IPS-20b (cell line): ENCODE data around the gene HOXD10.

Experiments
- H3K27ac ChIP-seq: one replicate; pipeline ENCODE4 v1.5.1; 2013; ENCODE audit warnings: low read length
- H3K27me3 ChIP-seq: 2 replicates; pipeline ENCODE4 v1.6.1; 2013; ENCODE audit warnings: mild to moderate bottlenecking, low read length, inconsistent platforms; ENCODE audit not compliant: insufficient read depth
- H3K36me3 ChIP-seq: 2 replicates; pipeline ENCODE4 v1.6.1; 2013; ENCODE audit warnings: low read depth, mild to moderate bottlenecking, inconsistent platforms, low read length, moderate library complexity; ENCODE audit not compliant: insufficient read depth
- H3K4me1 ChIP-seq: 2 replicates; pipeline ENCODE4 v1.6.1; 2013; ENCODE audit warnings: mild to moderate bottlenecking, control low read depth, inconsistent platforms, low read length, moderate library complexity; ENCODE audit not compliant: insufficient read depth
- H3K4me3 ChIP-seq: 2 replicates; pipeline ENCODE4 v1.5.1; 2013; ENCODE audit warnings: mild to moderate bottlenecking, low read length, inconsistent platforms
- H3K9ac ChIP-seq: 2 replicates; pipeline ENCODE4 v1.6.1; 2013; ENCODE audit warnings: low read depth, mild to moderate bottlenecking, inconsistent platforms, low read length, moderate library complexity
- H3K9me3 ChIP-seq: 2 replicates; pipeline ENCODE4 v1.6.1; 2013; ENCODE audit warnings: mild to moderate bottlenecking, low read depth, low read length, inconsistent platforms; ENCODE audit not compliant: insufficient read depth

Gene HOXD10

GRCh38 chr2:176156807-176157498 is 40.4 kb downstream of the HOXD10 start, which contains the start of gene HOXD3:
Gene HOXD3, plus strand, starts transcription at chr2:176157307. Its CDS starts 11,808 bp downstream, at chr2:176169115.
- H3K9ac ChIP-seq, result no peak within 1 kb of the TSS
- no peaks in the 10 kb centered on the region for H3K36me3 ChIP-seq
- H3K4me1 ChIP-seq, result no peaks in the 10 kb centered on the region
- H3K27me3 ChIP-seq, result peaks cover 100% of the 10 kb centered on the region
- peaks cover 5% of the 10 kb centered on the region; the same call in 1 of the 2 replicates for H3K9me3 ChIP-seq
- H3K27ac ChIP-seq, result no peak within 1 kb of the TSS
- no peak within 1 kb of the TSS for H3K4me3 ChIP-seq

DNA sequence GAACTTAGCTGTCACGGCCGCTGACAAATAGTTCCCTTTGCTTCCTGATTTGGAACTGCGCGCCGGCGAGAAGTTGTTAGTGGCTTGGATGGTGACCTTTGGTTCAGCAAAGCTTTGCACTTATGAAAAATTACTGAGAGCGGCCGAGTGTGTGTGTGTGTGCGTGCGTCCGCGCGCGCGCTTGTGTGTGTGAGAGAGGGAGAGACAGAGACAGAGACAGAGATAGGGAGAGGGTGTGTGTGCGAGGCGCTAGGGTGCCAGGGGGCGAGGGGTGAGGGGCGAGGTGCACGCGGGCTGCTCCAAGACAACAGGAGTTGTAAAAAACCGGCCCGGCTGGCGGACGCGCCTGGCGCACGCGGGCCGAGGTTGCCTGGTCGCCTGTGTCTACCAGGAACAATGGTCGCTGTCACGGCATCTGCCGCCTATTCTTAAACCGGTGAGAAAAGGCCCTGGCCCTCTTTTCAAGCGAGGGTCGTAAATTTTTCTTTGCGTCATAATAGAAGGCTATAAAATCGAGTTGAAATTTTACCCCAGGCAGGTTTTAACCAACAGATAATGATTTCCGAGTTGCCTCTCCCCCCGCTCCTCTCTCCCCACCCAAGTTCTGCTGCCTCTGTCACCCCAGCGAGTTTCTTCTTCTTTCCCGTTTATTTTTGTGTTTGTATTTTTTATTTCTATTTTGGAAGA is 41.1 kb downstream of the HOXD10 start:
- Histone ChIP-seq H3K9ac (no peak overlapping the region), H3K27me3 (peaks cover 100% of the 10 kb centered on the region), H3K4me1 (no peaks in the 10 kb centered on the region), H3K36me3 (no peaks in the 10 kb centered on the region), H3K27ac (no peak overlapping the region), H3K9me3 (peaks cover 6% of the 10 kb centered on the region; the same call in 1 of the 2 replicates), H3K4me3 (no peak overlapping the region)

GRCh38 chr2:176158186-176158591 is 41.6 kb downstream of the HOXD10 start:
- Histone ChIP-seq H3K36me3 (no peaks in the 10 kb centered on the region), H3K27ac (no peak overlapping the region), H3K27me3 (peaks cover 100% of the 10 kb centered on the region), H3K4me1 (no peaks in the 10 kb centered on the region), H3K9ac (no peak overlapping the region), H3K9me3 (peaks cover 6% of the 10 kb centered on the region; the same call in 1 of the 2 replicates), H3K4me3 (no peak overlapping the region)

GRCh38 chr2:176158855-176159662 is 42.5 kb downstream of the HOXD10 start:
- H3K27me3 ChIP-seq, result peaks cover 100% of the 10 kb centered on the region
- peaks cover 6% of the 10 kb centered on the region; the same call in 1 of the 2 replicates for H3K9me3 ChIP-seq
- H3K36me3 ChIP-seq, result no peaks in the 10 kb centered on the region
- no peak overlapping the region for H3K4me3 ChIP-seq
- H3K27ac ChIP-seq, result no peak overlapping the region
- H3K9ac ChIP-seq, result no peak overlapping the region
- no peaks in the 10 kb centered on the region for H3K4me1 ChIP-seq

DNA sequence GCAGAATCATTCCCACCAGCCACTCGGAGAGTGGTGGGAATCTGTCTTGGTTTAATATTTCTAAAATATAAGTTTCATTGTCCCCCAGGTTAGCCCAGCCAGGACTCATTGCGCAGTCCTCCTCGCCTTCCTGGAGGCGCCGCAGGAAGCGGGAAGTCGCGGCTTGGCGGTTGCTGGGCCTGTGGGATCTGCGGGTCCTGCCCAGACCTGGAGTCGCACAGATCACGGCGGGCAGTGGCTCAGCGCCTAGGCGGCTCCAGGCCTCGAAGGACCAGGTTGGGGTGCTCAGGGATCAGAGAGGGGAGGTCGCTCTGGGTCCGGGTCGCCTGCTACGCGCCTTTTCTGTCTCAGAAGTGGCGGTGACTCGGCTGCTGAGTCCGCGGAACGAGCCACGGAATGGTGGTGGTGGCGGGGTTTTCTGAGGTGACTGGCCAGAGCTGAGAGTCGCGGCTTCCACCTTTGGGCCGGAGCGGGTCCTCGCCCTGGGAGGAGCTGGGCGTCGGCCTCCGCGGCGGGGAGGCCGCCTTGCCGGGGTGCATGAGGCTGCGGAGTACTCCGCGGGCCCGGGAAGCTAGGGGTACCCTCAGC is 43.2 kb downstream of the HOXD10 start:
- Histone ChIP-seq H3K27ac (no peak overlapping the region), H3K4me3 (no peak overlapping the region), H3K27me3 (peaks cover 100% of the 10 kb centered on the region), H3K4me1 (no peaks in the 10 kb centered on the region), H3K9me3 (peaks cover 10% of the 10 kb centered on the region; the same call in 1 of the 2 replicates), H3K9ac (no peak overlapping the region), H3K36me3 (no peaks in the 10 kb centered on the region)

DNA sequence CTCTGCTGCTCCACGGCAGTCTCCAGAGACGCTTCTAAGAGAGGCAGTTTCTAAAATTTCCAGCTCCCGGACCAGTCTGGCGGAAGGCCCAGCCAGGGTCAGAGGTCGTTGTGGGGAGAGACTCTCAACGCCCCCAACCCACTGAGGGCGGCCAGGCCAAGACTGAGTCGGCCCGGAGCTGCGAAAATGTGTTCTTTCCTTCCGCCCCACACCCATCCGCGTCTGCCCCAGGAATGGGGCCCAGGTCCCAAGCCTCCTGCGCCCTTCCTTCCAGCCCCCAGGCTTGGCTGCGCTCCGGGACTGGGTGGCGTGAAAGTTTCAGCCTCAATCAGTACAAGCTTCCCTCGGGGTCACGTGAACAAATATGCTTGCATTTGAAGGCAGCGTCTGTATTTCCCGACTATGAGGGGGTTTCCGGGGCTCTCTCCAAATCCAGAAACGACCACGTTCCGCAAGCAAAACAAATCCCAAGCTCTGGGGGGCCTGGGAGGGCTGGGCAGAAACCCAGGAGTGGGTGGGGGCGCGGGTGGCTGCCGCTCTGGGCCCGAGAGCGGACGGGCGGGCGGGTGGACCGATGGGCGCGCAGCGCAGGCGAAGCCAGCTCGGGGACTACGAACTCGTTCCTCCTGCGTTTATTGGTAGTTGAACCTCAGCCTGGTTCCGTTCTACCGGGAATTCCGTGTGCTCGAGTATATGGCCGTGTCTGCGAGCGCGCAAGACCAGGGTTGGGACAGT is 43.8 kb downstream of the HOXD10 start:
- no peak overlapping the region for H3K27ac ChIP-seq
- H3K27me3 ChIP-seq, result peaks cover 100% of the 10 kb centered on the region
- no peaks in the 10 kb centered on the region for H3K4me1 ChIP-seq
- H3K4me3 ChIP-seq, result no peak overlapping the region
- no peak overlapping the region for H3K9ac ChIP-seq
- H3K36me3 ChIP-seq, result no peaks in the 10 kb centered on the region
- peaks cover 10% of the 10 kb centered on the region; the same call in 1 of the 2 replicates for H3K9me3 ChIP-seq

DNA sequence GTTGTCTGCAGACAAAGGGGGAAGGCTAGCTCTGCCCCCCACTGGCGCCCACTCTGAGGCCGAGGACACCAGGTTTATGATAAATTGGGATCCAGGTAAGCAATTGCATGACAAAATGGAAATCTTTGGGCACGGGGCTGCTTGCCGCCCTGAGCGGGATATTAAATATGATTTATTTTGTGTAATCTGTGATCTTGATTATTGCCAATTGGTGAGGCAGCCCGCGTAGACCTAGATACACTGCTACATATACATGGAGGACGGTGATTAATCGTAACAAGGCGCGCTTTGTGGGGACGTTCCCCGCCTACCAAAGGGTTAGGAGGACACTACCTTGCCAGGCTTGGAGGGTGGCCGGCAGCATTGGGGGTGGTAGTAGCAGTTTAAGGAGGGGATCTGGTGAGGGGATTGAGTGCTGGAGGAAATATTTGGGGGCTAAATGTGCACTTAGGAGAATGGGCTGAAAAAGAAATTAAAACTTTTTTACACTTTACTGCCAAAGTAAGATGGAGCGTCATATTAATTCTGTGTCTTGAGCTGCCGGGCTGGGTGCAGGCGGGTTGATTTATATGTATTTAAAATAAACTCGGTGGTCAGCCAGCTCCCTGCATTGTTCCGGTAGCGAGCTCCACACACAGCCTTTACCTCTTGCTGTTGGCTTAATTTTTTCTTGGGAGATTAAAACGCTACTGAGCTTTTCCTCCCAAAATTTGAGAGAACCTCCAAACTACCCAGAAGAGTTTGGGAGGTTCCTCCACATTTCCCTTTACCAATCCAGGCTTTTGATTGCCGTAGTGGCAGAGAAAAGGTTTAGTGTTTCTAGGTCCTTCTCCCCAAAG is 44.6 kb downstream of the HOXD10 start:
- no peaks in the 10 kb centered on the region for H3K4me1 ChIP-seq
- no peak overlapping the region for H3K27ac ChIP-seq
- peaks cover 100% of the 10 kb centered on the region for H3K27me3 ChIP-seq
- peaks cover 10% of the 10 kb centered on the region; the same call in 1 of the 2 replicates for H3K9me3 ChIP-seq
- H3K9ac ChIP-seq, result no peak overlapping the region
- H3K36me3 ChIP-seq, result no peaks in the 10 kb centered on the region
- no peak overlapping the region for H3K4me3 ChIP-seq

DNA sequence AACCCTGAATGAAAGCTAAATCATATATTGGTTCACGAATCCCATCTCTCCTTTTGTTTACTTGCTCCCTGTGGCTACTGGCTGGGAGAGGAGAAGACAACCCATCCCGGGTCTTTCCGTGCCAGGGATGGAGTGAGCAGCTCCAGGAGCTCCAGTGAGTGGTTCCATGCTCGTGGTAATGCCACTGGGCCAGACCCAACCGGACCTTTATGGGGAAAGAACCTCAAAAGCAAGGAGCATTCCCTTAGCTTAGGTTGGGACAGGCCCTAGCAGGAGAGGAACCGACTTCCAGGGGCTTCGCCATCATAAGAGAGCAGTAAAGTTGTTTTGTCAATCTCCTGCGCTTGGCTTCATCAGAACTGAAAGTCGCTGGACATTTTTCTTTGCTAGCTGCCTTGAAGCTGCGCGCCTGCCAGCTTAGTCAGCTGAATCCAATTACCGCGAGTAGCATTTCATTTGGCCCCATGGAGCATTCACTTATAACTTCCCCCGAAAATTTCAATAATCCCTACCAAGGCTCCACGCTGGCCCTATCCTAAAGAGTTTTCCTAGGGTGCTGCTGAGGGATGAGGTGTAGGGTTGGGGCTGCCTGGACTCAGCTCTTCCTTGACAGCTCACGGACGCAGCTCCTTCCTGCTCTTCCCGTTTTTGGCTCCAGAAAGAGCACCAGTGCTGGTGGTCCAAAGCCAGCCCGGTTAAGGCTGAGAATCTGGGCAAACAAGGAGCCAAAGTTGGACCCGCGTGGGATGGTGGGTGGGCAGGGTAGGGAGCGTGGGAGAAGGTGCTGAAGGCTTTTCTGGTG is 45.4 kb downstream of the HOXD10 start:
- Histone ChIP-seq H3K36me3 (no peaks in the 10 kb centered on the region), H3K27ac (no peak overlapping the region), H3K4me1 (no peaks in the 10 kb centered on the region), H3K27me3 (peaks cover 100% of the 10 kb centered on the region), H3K9ac (no peak overlapping the region), H3K9me3 (peaks cover 10% of the 10 kb centered on the region; the same call in 1 of the 2 replicates), H3K4me3 (no peak overlapping the region)

DNA sequence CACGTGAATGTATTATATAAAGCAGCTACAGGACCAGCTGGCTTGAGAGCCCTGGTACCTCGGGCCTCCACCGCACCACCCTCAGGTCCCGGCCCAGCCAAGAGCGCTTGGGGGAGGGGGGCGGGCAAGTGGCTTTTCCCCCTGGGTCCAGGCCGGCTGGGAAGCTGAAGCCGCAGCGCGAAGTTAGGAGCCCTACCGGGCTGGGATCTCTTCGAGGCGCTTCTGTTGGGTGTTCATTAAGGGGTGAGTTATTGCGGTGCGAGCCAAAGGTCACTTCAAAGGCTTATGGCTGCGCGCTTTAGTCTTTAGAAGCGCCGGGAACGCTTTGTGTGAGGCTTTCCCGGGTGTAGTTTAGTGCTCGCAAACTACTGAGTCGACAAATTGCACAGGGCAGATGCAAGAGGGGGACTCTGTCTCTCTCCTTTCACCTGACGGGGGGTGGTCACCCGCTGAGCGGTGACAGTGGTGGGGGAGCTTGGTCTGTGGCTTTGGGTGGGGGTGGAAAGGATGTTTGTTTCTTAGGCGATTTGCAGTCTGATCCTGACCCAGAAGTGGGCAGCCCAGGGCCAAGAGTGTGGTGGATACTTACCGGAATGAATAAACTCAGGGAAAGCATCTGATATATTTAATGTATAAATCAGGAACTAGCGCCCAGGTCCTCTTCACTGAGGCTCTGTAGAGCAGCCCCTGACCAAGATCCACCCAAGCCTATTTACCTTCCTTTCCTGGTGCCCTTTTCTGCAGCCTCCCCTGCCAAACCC is 46.5 kb downstream of the HOXD10 start:
- H3K4me3 ChIP-seq, result no peak overlapping the region
- no peak overlapping the region for H3K9ac ChIP-seq
- no peak overlapping the region for H3K27ac ChIP-seq
- no peaks in the 10 kb centered on the region for H3K4me1 ChIP-seq
- peaks cover 100% of the 10 kb centered on the region for H3K27me3 ChIP-seq
- peaks cover 10% of the 10 kb centered on the region; the same call in 1 of the 2 replicates for H3K9me3 ChIP-seq
- no peaks in the 10 kb centered on the region for H3K36me3 ChIP-seq
